Fibroblast of skin of left quadriceps (primary cell): ENCODE measurements around the gene TMCO4.
"Not testable (repeated sequence)": the region's sequence is repeated elsewhere in the genome, so short reads cannot be mapped to it uniquely, and the experiment has no call there.

Experiments
- DNase-seq, 2 experiments: peaks; one replicate each; pipeline ENCODE4 v3.0.0-alpha.2; 2013; ENCODE audit warnings: low read depth in 2 of 2

The TMCO4 gene

GRCh38 chr1:19639999-19640362 is 159.7 kb downstream of the TMCO4 start:
- no peak for DNase-seq

GRCh38 chr1:19639228-19639627 is 160.5 kb downstream of the TMCO4 start:
- not testable (repeated sequence) for DNase-seq

GRCh38 chr1:19637606-19638005 is 162.1 kb downstream of the TMCO4 start:
- no peak for DNase-seq

GRCh38 chr1:19636749-19637148 is 163.0 kb downstream of the TMCO4 start:
- not testable (repeated sequence) for DNase-seq

GRCh38 chr1:19636065-19636464 is 163.7 kb downstream of the TMCO4 start:
- no peak for DNase-seq

GRCh38 chr1:19635646-19636045 is 164.1 kb downstream of the TMCO4 start:
- DNase-seq: no peak

GRCh38 chr1:19635064-19635463 is 164.7 kb downstream of the TMCO4 start:
- DNase-seq: not testable (repeated sequence)

GRCh38 chr1:19633106-19633505 is 166.6 kb downstream of the TMCO4 start:
- DNase-seq: no peak
